Measurements from ENCODE around the gene CFAP46. TPM values are rescaled to one million over a fixed set of nuclear protein-coding genes. Genes with fewer than 3 reads are reported as not detected.

The CFAP46 gene
- total and polyA plus RNA-seq, 2 of the 4 experiments (the other 2 are of a cell fraction), result 1.3 to 1.8 TPM

- no peaks in the 10 kb centered on the region for H3K9me1 ChIP-seq (ENCODE audit: insufficient read depth, low read length)
- no peaks in the 10 kb centered on the region for H3K9me3 ChIP-seq (ENCODE audit: control insufficient read depth, insufficient read depth, low read length)
- no peak overlapping the region for H2AK9ac ChIP-seq (replicated peaks; ENCODE audit: low read depth, low read length, poor library complexity)
- no peaks in the 10 kb centered on the region for H3K79me1 ChIP-seq (ENCODE audit: low read depth in 1 of 2, low read length in 2 of 2)
- dilution Hi-C loops (cut with HindIII; ENCODE audit: low sequenced_read_pairs, unreplicated experiment), result no loop called here
- no peaks in the 10 kb centered on the region for H3K4me1 ChIP-seq (ENCODE audit: control insufficient read depth, insufficient read depth, low read length)
- peaks cover 11% of the 10 kb centered on the region for H3K27me3 ChIP-seq (ENCODE audit: control insufficient read depth, insufficient read depth, low read length)
- H4K20me1 ChIP-seq (ENCODE audit: insufficient read depth, low read length), result no peaks in the 10 kb centered on the region
- H2AK5ac ChIP-seq (ENCODE audit: low read depth, low read length), result no peak overlapping the region
- H3K36me3 ChIP-seq (ENCODE audit: control insufficient read depth, insufficient read depth, low read length), result no peaks in the 10 kb centered on the region
- H3K56ac ChIP-seq (ENCODE audit: extremely low read depth, insufficient read depth, low read length), result no peak overlapping the region
- no peak overlapping the region for H2BK15ac ChIP-seq (ENCODE audit: low read depth, low read length)
- H3K23ac ChIP-seq (ENCODE audit: low read depth, low read length), result no peak overlapping the region
- TF ChIP-seq CHD1 (IDR thresholded peaks at IDR 0.05; ENCODE audit: low read depth, low read length) (no peak), FOS (IDR thresholded peaks at IDR 0.05; ENCODE audit: low read depth, low read length) (no peak), RFX5 (IDR thresholded peaks at IDR 0.05; ENCODE audit: low read depth, low read length) (no peak), MAFK (IDR thresholded peaks at IDR 0.05; ENCODE audit: low read depth, low read length) (no peak), RCOR1 (IDR thresholded peaks at IDR 0.05; ENCODE audit: insufficient replicate concordance, low read length) (no peak), ELK1 (IDR thresholded peaks at IDR 0.05; ENCODE audit: borderline replicate concordance, low read depth, low read length) (no peak), USF2 (IDR thresholded peaks at IDR 0.05; ENCODE audit: low read depth, low read length) (no peak), BHLHE40 (IDR thresholded peaks at IDR 0.05; ENCODE audit: low read depth, low read length) (no peak)
- H4K91ac ChIP-seq (ENCODE audit: insufficient read depth, low read depth, low read length), result no peak overlapping the region
- ATAC-seq (ENCODE audit: low read depth) (no peak), DNase-seq (no peak)
- H3K4me2 ChIP-seq (ENCODE audit: low read depth, low read length), result no peak overlapping the region
- no peak overlapping the region for H3K14ac ChIP-seq (replicated peaks; ENCODE audit: low read depth, low read length)
- no peak overlapping the region for H2AFZ ChIP-seq (replicated peaks; ENCODE audit: low read length, poor library complexity)
- no peak overlapping the region for H3K27ac ChIP-seq (ENCODE audit: insufficient read depth, low read length)
- CTCF ChIA-PET, result no interaction called here
- no peak overlapping the region for H4K8ac ChIP-seq (ENCODE audit: low read depth in 2 of 2, low read length in 2 of 2)
- no peak overlapping the region for H3K9ac ChIP-seq (ENCODE audit: low read depth, low read length)
- WGBS, 2 experiments (ENCODE audit: extremely low coverage in 2 of 2, insufficient read length in 1 of 2), result 70% methylated on average over 3 of the region's 16 CpGs; no CpG with 5 or more reads in 1 of the 2 experiments
- POLR2A ChIA-PET (ENCODE audit: unreplicated experiment), result no interaction called here
- no peak overlapping the region for H2BK20ac ChIP-seq (ENCODE audit: low read depth, low read length)
- H3K4me3 ChIP-seq (ENCODE audit: insufficient read depth, low read depth, low read length), result no peak overlapping the region
- H3K4ac ChIP-seq (ENCODE audit: low read depth, low read length), result no peak overlapping the region
- H3K18ac ChIP-seq (ENCODE audit: low read depth, low read length), result no peak overlapping the region
- in situ Hi-C loops (cut with MboI; ENCODE audit: low sequenced_read_pairs), result no loop called here
- H2BK120ac ChIP-seq (ENCODE audit: low read depth, low read length), result no peak overlapping the region
- intact Hi-C loops (cut with micrococcal nuclease), result no loop called here
- H4K5ac ChIP-seq (ENCODE audit: low read depth, low read length), result no peak overlapping the region
- no TSS peak for BruUV-seq (replicated peaks)
- no peak overlapping the region for H2BK5ac ChIP-seq (ENCODE audit: low read depth, low read length, poor library complexity, severe bottlenecking)
Observed at GRCh38 chr10:132814469-132814856, 127.9 kb downstream of the CFAP46 start.
